Neural cell (in vitro differentiated cells): ENCODE measurements around the gene ALDH4A1. TPM values are rescaled to one million over a fixed set of nuclear protein-coding genes. Genes with fewer than 3 reads are reported as not detected.

Source experiments
- H2AFZ ChIP-seq: fragments of 200-600, 300-800 bp; sonication (generic), shearing (Covaris generic); 2 replicates; pipeline ENCODE4 v1.6.0; 2014; ENCODE audit warnings: low read depth, mild to moderate bottlenecking, antibody characterized with exemption, low read length, moderate library complexity
- H3F3A ChIP-seq: fragments of 200-600 bp; shearing (Covaris generic); 2 replicates; pipeline ENCODE4 v1.6.1; 2016; ENCODE audit warnings: mild to moderate bottlenecking, moderate library complexity, mixed read lengths, antibody characterized with exemption, low read length; ENCODE audit not compliant: insufficient read depth, poor library complexity, severe bottlenecking
- H3K27ac ChIP-seq: fragments of 200-600, 300-800 bp; sonication (generic), shearing (Covaris generic); 2 replicates; pipeline ENCODE4 v1.5.1; 2014; ENCODE audit warnings: mild to moderate bottlenecking, low read length, moderate library complexity
- H3K27me3 ChIP-seq: fragments of 300-800, 200-600 bp; sonication (generic), shearing (Covaris generic); 2 replicates; pipeline ENCODE4 v1.6.0; 2014; ENCODE audit warnings: mild to moderate bottlenecking, low read depth, low read length, moderate library complexity; ENCODE audit not compliant: insufficient read depth
- H3K36me3 ChIP-seq: fragments of 300-800, 200-600 bp; sonication (generic), shearing (Covaris generic); 2 replicates; pipeline ENCODE4 v1.5.1; 2014; ENCODE audit warnings: mild to moderate bottlenecking, antibody characterized with exemption, low read length, moderate library complexity; ENCODE audit not compliant: insufficient read depth
- H3K4me2 ChIP-seq: fragments of 300-800, 200-600 bp; sonication (generic), shearing (Covaris generic); 2 replicates; pipeline ENCODE4 v1.6.0; 2014; ENCODE audit warnings: mild to moderate bottlenecking, low read length
- H3K4me3 ChIP-seq: fragments of 300-800, 200-600 bp; sonication (generic), shearing (Covaris generic); 2 replicates; pipeline ENCODE4 v1.5.1; 2014; ENCODE audit warnings: mild to moderate bottlenecking, low read length, moderate library complexity
- H3K79me2 ChIP-seq: fragments of 200-600 bp; shearing (Covaris generic); replicated peaks from 2 replicates; pipeline ENCODE4 v1.6.0; 2014; ENCODE audit warnings: mild to moderate bottlenecking, low read length, moderate library complexity; ENCODE audit not compliant: insufficient read depth
- H3K9ac ChIP-seq: fragments of 300-800, 200-600 bp; sonication (generic), shearing (Covaris generic); 2 replicates; pipeline ENCODE4 v1.6.1; 2016; ENCODE audit warnings: mild to moderate bottlenecking, low read length, mixed read lengths
- H3K9me2 ChIP-seq: fragments of 200-600 bp; shearing (Covaris generic); 2 replicates; pipeline ENCODE4 v1.6.1; 2016; ENCODE audit warnings: mild to moderate bottlenecking, low read length, mixed read lengths; ENCODE audit not compliant: insufficient read depth
- H3K9me3 ChIP-seq: fragments of 200-600, 300-800 bp; sonication (generic), shearing (Covaris generic); 2 replicates; pipeline ENCODE4 v1.6.1; 2016; ENCODE audit warnings: mild to moderate bottlenecking, mixed run types, low read length, moderate library complexity, mixed read lengths
- H4K20me1 ChIP-seq: fragments of 200-600 bp; shearing (Covaris generic); 2 replicates; pipeline ENCODE4 v1.6.1; 2016; ENCODE audit warnings: mild to moderate bottlenecking, mixed run types; ENCODE audit not compliant: insufficient read depth
- EZH2 ChIP-seq: fragments of 200-600, 300-800 bp; shearing (Covaris generic), sonication (generic); IDR thresholded peaks from 2 replicates; pipeline ENCODE4 v1.6.1; 2014; ENCODE audit warnings: antibody characterized with exemption, low read length, borderline replicate concordance, mild to moderate bottlenecking; ENCODE audit not compliant: insufficient read depth, poor library complexity, severe bottlenecking
- MXI1 ChIP-seq: fragments of 450-650 bp; conservative IDR thresholded peaks from 2 replicates; pipeline ENCODE4 v1.6.1; 2014; ENCODE audit warnings: antibody characterized with exemption, mild to moderate bottlenecking; ENCODE audit not compliant: poor library complexity, severe bottlenecking
- POLR2AphosphoS5 ChIP-seq: IDR thresholded peaks from 2 replicates; pipeline ENCODE4 v1.6.1; 2012
- RAD21 ChIP-seq: fragments of 450-650 bp; conservative IDR thresholded peaks from 2 replicates; pipeline ENCODE4 v1.6.1; 2014; ENCODE audit warnings: antibody characterized with exemption, mild to moderate bottlenecking, moderate library complexity
- REST ChIP-seq: IDR thresholded peaks from 2 replicates; pipeline ENCODE4 v1.6.1; 2012; ENCODE audit warnings: borderline replicate concordance
- SMC3 ChIP-seq: fragments of 450-650 bp; conservative IDR thresholded peaks from 2 replicates; pipeline ENCODE4 v1.6.1; 2014; ENCODE audit warnings: antibody characterized with exemption, mild to moderate bottlenecking, moderate library complexity; ENCODE audit not compliant: poor library complexity
- TAF1 ChIP-seq: IDR thresholded peaks from 2 replicates; pipeline ENCODE4 v1.6.1; 2012; ENCODE audit warnings: low read depth
- polyA plus RNA-seq: library from polyadenylated mRNA; depleted of rRNA; stranded (reverse); fragments of >200 nt; gene quantifications from 2 replicates; pipeline ENCODE4 v1.2.3, GENCODE V29; 2014
- TF ChIP-seq, protein P1 (sequence below): fragments of 450-650 bp; IDR thresholded peaks from 2 replicates; pipeline ENCODE4 v1.5.1; 2014; ENCODE audit warnings: antibody characterized with exemption, mild to moderate bottlenecking, moderate library complexity; ENCODE audit not compliant: poor library complexity, severe bottlenecking

Gene ALDH4A1
- polyA plus RNA-seq, 1 donor from 2014 or later, result 11.0 TPM

DNA sequence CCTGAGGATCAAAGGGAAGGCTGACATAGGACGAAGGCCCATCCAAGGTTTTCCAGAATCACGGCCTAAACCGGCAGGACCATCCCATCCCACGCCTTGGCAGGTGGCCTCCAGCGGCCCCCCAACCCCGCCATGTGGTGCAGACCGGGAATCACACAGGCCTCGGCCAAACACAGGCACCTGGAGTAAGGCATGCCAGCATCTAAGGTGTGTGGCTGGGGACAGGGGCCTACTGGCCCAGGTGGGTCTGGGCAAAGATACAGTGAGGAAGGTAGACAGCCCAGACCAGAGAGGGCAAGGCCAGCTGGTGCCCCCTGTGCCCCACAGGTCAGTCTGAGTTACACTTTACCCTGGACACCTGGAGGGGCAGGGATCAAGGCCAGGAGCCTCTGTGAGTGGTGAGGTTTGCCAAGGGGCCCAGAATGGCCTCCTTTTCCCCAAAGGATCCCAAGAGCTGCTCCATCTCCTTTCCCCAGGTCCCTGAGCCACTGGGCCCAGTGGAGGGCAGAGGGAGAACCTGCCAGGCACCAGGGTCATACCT, 30.2 kb downstream of the ALDH4A1 start:
- Histone ChIP-seq H2AFZ (no peak overlapping the region), H3K9me2 (no peaks in the 10 kb centered on the region), H3K27ac (no peak overlapping the region), H3F3A (no peaks in the 10 kb centered on the region), H3K4me2 (no peak overlapping the region), H3K9me3 (no peaks in the 10 kb centered on the region), H3K36me3 (no peaks in the 10 kb centered on the region), H3K27me3 (no peaks in the 10 kb centered on the region), H3K79me2 (no peaks in the 10 kb centered on the region), H3K4me3 (no peak overlapping the region), H3K9ac (no peak overlapping the region), H4K20me1 (no peaks in the 10 kb centered on the region)
- TF ChIP-seq EZH2, result no peak
- TF ChIP-seq, protein P1, sequence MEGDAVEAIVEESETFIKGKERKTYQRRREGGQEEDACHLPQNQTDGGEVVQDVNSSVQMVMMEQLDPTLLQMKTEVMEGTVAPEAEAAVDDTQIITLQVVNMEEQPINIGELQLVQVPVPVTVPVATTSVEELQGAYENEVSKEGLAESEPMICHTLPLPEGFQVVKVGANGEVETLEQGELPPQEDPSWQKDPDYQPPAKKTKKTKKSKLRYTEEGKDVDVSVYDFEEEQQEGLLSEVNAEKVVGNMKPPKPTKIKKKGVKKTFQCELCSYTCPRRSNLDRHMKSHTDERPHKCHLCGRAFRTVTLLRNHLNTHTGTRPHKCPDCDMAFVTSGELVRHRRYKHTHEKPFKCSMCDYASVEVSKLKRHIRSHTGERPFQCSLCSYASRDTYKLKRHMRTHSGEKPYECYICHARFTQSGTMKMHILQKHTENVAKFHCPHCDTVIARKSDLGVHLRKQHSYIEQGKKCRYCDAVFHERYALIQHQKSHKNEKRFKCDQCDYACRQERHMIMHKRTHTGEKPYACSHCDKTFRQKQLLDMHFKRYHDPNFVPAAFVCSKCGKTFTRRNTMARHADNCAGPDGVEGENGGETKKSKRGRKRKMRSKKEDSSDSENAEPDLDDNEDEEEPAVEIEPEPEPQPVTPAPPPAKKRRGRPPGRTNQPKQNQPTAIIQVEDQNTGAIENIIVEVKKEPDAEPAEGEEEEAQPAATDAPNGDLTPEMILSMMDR, result no peak
- TF ChIP-seq SMC3, result no peak
- no peak for TF ChIP-seq TAF1
- TF ChIP-seq MXI1, result no peak

DNA sequence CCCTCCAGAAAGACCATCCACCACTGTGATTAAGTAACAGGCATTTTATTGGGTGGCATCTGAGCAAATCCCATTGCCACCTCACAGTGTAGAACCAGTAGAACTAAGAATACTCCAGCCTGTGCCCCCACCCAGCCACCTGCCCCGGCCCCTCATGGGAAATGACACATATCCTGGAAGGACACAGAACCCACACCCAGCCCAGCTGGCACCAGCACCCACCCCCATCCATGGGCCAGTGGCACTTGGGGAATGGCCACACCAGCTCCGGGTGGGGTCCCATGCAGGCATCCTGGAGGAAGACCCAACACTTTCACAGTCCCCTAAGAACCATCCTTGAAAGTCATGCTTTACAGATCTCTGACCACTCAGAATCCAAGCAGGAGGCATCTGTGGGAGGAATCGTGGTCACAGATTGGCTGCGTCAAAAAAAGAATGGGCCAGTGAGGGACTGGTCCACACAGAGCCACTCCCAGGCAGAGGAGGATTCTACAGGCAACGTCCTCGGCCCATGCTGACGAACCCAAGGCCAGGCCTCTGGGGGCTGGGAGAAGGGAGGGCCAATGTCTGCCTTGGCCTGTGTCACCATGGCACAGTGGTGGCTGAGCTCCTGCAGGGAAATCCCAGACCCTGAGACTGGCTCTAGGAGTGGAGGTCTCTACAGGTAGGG, 30.8 kb downstream of the ALDH4A1 start:
- Histone ChIP-seq H3K27me3 (no peaks in the 10 kb centered on the region), H3K9me2 (no peaks in the 10 kb centered on the region), H4K20me1 (no peaks in the 10 kb centered on the region), H3K79me2 (no peaks in the 10 kb centered on the region), H3K27ac (no peak overlapping the region), H2AFZ (no peak overlapping the region), H3K36me3 (no peaks in the 10 kb centered on the region), H3K4me2 (no peak overlapping the region), H3K4me3 (no peak overlapping the region), H3F3A (no peaks in the 10 kb centered on the region), H3K9me3 (no peaks in the 10 kb centered on the region), H3K9ac (no peak overlapping the region)
- TF ChIP-seq, protein P1, result no peak
- TF ChIP-seq SMC3 (no peak), REST (no peak), MXI1 (no peak), POLR2AphosphoS5 (no peak), TAF1 (no peak), RAD21 (no peak)
